ENCODE results near the gene GAS5. TPM values are rescaled to one million over a fixed set of nuclear protein-coding genes. Genes with fewer than 3 reads are reported as not detected.
A peak's percentile ranks its signal among the peaks of the same experiment; 100 is the strongest.
"Not testable (repeated sequence)": the region's sequence is repeated elsewhere in the genome, so short reads cannot be mapped to it uniquely, and the experiment has no call there.

The GAS5 gene
- total RNA-seq, 1 donor from 2014 or later, result 701 TPM

DNA sequence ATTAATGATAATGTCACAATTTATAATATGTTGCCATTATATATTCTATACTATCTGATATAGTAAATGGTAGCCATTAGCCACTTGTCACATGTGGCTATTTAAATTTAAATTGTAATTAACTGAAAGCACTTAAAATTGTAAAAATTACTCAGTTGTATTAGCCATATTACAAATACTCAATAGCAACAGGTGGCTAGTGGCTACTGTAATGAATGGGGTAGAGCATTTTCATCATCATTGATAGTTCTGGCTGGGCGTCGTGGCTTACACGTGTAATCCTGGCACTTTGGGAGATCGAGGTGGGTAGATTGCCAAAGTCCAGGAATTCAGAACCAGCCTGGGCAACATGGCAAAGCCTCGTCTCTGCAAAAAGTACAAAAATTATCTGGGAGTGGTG is 16.9 kb upstream of the GAS5 start:
- ATAC-seq (ENCODE audit: low read depth), result no peak
- Mint-ChIP-seq H3K4me1 (no peaks in the 10 kb centered on the region), H3K4me3 (no peak overlapping the region), H3K27me3 (no peaks in the 10 kb centered on the region), H3K27ac (no peak overlapping the region), H3K9me3 (no peaks in the 10 kb centered on the region), H3K36me3 (ENCODE audit: low read depth) (peaks cover 41% of the 10 kb centered on the region)
- TF ChIP-seq, protein P1, sequence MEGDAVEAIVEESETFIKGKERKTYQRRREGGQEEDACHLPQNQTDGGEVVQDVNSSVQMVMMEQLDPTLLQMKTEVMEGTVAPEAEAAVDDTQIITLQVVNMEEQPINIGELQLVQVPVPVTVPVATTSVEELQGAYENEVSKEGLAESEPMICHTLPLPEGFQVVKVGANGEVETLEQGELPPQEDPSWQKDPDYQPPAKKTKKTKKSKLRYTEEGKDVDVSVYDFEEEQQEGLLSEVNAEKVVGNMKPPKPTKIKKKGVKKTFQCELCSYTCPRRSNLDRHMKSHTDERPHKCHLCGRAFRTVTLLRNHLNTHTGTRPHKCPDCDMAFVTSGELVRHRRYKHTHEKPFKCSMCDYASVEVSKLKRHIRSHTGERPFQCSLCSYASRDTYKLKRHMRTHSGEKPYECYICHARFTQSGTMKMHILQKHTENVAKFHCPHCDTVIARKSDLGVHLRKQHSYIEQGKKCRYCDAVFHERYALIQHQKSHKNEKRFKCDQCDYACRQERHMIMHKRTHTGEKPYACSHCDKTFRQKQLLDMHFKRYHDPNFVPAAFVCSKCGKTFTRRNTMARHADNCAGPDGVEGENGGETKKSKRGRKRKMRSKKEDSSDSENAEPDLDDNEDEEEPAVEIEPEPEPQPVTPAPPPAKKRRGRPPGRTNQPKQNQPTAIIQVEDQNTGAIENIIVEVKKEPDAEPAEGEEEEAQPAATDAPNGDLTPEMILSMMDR (IDR thresholded peaks at IDR 0.05), result no peak
- intact Hi-C loops (cut with micrococcal nuclease), result no loop called here
- ChIA-PET POLR2A (no interaction called here), CTCF (no interaction called here)
- DNase-seq, result no peak

DNA sequence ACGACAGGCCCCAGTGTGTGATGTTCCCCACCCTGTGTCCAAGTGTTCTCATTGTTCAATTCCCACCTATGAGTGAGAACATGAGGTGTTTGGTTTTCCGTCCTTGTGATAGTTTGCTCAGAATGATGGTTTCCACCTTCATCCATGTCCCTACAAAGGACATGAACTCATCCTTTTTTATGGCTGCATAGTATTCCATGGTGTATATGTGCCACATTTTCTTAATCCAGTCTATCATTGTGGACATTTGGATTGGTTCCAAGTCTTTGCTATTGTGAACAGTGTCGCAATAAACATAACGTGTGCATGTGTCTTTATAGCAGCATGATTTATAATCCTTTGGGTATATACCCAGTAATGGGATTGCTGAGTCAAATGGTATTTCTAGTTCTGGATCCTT is 13.3 kb upstream of the GAS5 start:
- H3K27me3 Mint-ChIP-seq; ATAC-seq (ENCODE audit: low read depth); H3K27ac Mint-ChIP-seq; H3K9me3 Mint-ChIP-seq; CTCF ChIA-PET; H3K4me3 Mint-ChIP-seq; POLR2A ChIA-PET; intact Hi-C loops (cut with micrococcal nuclease); H3K4me1 Mint-ChIP-seq; DNase-seq: not testable (repeated sequence)
- peaks cover 51% of the 10 kb centered on the region for H3K36me3 Mint-ChIP-seq (ENCODE audit: low read depth)

DNA sequence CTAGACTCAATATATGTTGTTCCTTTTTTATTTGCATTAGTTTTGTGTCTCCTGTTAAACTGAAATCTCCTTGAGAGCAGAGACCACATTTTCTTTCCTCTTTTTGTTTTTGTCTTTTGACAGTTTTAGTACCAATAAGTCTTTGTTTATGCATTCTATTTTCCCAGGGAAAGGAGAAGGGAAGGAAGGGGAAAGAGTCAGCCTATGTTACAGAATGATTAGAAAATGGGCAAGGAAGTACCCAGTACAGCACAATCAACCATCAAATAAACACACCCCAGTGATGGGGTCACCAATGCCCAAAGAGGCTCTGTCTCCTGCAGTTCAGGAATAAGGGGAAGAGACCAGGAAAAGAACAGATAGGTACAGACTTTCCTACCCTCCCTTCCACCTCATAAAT is 10.5 kb upstream of the GAS5 start:
- Mint-ChIP-seq H3K36me3 (ENCODE audit: low read depth) (peaks cover 53% of the 10 kb centered on the region), H3K27me3 (no peaks in the 10 kb centered on the region), H3K4me1 (peaks cover 2% of the 10 kb centered on the region), H3K4me3 (no peak overlapping the region), H3K9me3 (no peaks in the 10 kb centered on the region), H3K27ac (peak overlapping the region; percentile 26)
- ChIA-PET CTCF (no interaction called here), POLR2A (no interaction called here)
- ATAC-seq (ENCODE audit: low read depth) (no peak), DNase-seq (no peak)
- TF ChIP-seq, protein P1 (IDR thresholded peaks at IDR 0.05), result no peak
- intact Hi-C loops (cut with micrococcal nuclease), result no loop called here

DNA sequence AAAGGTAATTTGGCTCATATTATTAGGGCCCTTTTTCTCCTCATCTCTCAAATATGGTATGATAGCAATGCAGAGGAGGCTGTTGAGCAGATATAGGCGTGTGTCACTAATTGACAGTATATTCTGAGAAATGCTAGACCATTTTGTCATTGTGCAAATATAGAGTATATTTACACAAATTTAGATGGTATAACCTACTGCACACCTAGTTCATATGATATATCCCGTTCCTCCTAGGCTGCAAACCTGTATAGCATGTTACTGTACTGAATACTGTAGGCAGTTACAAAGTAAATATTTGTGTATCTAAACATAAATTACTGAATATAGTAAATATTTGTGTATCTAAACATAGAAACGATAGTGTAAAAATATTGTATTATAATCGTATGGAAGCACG is 8.9 kb upstream of the GAS5 start:
- Mint-ChIP-seq H3K4me1 (peaks cover 5% of the 10 kb centered on the region), H3K9me3 (no peaks in the 10 kb centered on the region), H3K36me3 (ENCODE audit: low read depth) (peaks cover 56% of the 10 kb centered on the region), H3K4me3 (no peak overlapping the region), H3K27me3 (no peaks in the 10 kb centered on the region), H3K27ac (no peak overlapping the region)
- no peak for DNase-seq
- POLR2A ChIA-PET, result no interaction called here
- CTCF ChIA-PET, result no interaction called here
- intact Hi-C loops (cut with micrococcal nuclease), result no loop called here
- TF ChIP-seq, protein P1 (IDR thresholded peaks at IDR 0.05), result no peak
- no peak for ATAC-seq (ENCODE audit: low read depth)

DNA sequence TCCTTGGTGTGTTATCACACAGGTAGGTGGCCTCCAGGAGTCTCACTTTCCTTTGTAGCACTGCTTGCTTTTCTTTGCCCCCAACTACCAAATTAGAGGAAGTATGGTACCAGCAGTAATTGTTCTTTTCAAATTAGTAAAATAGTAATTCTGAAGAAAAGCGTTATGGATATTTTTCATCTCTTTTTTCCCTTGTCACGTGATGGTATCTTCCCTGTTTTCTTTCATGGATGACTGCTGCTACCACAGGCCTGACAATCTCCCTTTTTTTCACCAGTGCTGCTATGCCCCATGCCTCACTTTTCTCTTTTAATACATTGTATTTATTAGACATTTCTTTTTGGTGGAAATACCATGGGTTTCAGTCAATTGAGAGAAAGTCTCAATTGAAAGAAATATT is 3.7 kb upstream of the GAS5 start:
- DNase-seq (no peak), ATAC-seq (ENCODE audit: low read depth) (no peak)
- intact Hi-C loops (cut with micrococcal nuclease), result no loop called here
- Mint-ChIP-seq H3K9me3 (no peaks in the 10 kb centered on the region), H3K27me3 (no peaks in the 10 kb centered on the region), H3K4me1 (peaks cover 49% of the 10 kb centered on the region), H3K4me3 (no peak overlapping the region), H3K27ac (peak overlapping the region; percentile 32), H3K36me3 (ENCODE audit: low read depth) (peaks cover 54% of the 10 kb centered on the region)
- TF ChIP-seq, protein P1 (IDR thresholded peaks at IDR 0.05), result no peak
- ChIA-PET POLR2A (no interaction called here), CTCF (no interaction called here)

DNA sequence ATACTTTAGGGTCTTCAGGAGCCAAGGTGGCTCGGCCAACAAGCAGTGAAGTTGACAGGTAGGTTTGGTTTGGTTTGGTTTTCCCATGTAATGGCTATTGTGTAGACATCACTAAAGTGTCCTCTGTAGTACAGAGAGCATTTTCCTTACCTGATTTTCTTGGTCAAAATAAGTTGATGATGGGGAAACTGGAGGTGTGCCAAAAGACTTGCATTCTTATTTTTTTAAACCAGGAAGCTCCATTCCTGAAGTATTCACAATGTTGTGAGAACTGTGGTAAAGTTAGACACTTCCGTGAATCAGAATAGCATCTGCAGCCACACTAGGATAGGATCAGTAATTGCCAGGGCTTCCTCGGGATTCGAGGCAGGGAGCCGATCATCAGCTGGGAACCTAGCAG is 3.3 kb upstream of the GAS5 start:
- Mint-ChIP-seq H3K27me3 (no peaks in the 10 kb centered on the region), H3K27ac (peak overlapping the region; percentile 1), H3K4me3 (no peak overlapping the region), H3K36me3 (ENCODE audit: low read depth) (peaks cover 55% of the 10 kb centered on the region), H3K9me3 (no peaks in the 10 kb centered on the region), H3K4me1 (peaks cover 53% of the 10 kb centered on the region)
- ATAC-seq (ENCODE audit: low read depth) (no peak), DNase-seq (no peak)
- TF ChIP-seq, protein P1 (IDR thresholded peaks at IDR 0.05), result no peak
- intact Hi-C loops (cut with micrococcal nuclease), result no loop called here
- ChIA-PET CTCF (no interaction called here), POLR2A (interaction anchor here (0.9 kb wide), 1 partner anchor 1129 kb away, joined by 3 read pairs; the partner anchor contains the start of gene CACYBP)
